Measurements from ENCODE around the gene OAF.

GRCh38 chr11:120210626-120211521 lies at the start of gene OAF:
- no peak for TF ChIP-seq CTCF (IDR thresholded peaks at IDR 0.05; ENCODE audit: insufficient read depth, low read depth, low read length)
- no peak for TF ChIP-seq EZH2 (IDR thresholded peaks at IDR 0.05; ENCODE audit: insufficient read depth, low read length)

Data from astrocyte (in vitro differentiated cells and primary cell).